Naive thymus-derived CD8-positive, alpha-beta T cell (primary cell): Measurements from ENCODE around the gene CAT. TPM values are rescaled to one million over a fixed set of nuclear protein-coding genes. Genes with fewer than 3 reads are reported as not detected.
A peak's percentile ranks its signal among the peaks of the same experiment; 100 is the strongest.

Experiments used
- ATAC-seq, 2 donors: fragments of 150-1000 bp; cut with Tn5 transposase in 1 of 2; sonication (Bioruptor Pico), chemical (Tn5 transposase) in 1 of 2; 1 replicate in 1 of 2; 2 replicates in 1 of 2; pipeline ENCODE4 v1.10.0; 2021; ENCODE audit warnings: mild to moderate bottlenecking in 2 of 2, moderate library complexity in 2 of 2
- POLR2A ChIA-PET: fragments of 350-600 bp; sonication (Branson Sonifier 250); formaldehyde crosslinking; loops from one replicate; lab custom pipeline; 2021; ENCODE audit warnings: antibody characterized with exemption; lab: Charles Lee
- DNase-seq, 10 donors: peaks; one replicate each; pipeline versions ENCODE4 v3.0.0 to v3.0.0-alpha.2; 2020 to 2022
- H3K27ac Mint-ChIP-seq, 10 donors: one replicate each; pipeline ENCODE4 v1.8.0; 2020 to 2022; ENCODE audit warnings: mild to moderate bottlenecking in 10 of 10, mixed read lengths in 10 of 10, moderate library complexity in 4 of 10, inconsistent platforms in 1 of 10
- H3K27me3 Mint-ChIP-seq, 5 donors: one replicate each; pipeline ENCODE4 v1.8.0; 2021 to 2022; ENCODE audit warnings: mixed read lengths in 5 of 5
- H3K36me3 Mint-ChIP-seq, 3 donors: one replicate each; pipeline ENCODE4 v1.8.0; 2020 to 2022; ENCODE audit warnings: mixed read lengths in 3 of 3, mild to moderate bottlenecking in 2 of 3, inconsistent platforms in 1 of 3
- H3K4me1 Mint-ChIP-seq, 4 donors: one replicate each; pipeline ENCODE4 v1.8.0; 2021 to 2022; ENCODE audit warnings: mixed read lengths in 4 of 4
- H3K4me3 Mint-ChIP-seq, 10 donors: one replicate each; pipeline ENCODE4 v1.8.0; 2020 to 2022; ENCODE audit warnings: mild to moderate bottlenecking in 10 of 10, mixed read lengths in 10 of 10, moderate library complexity in 6 of 10, inconsistent platforms in 1 of 10
- H3K9me3 Mint-ChIP-seq, 9 donors: one replicate each; pipeline ENCODE4 v1.8.0; 2020 to 2022; ENCODE audit warnings: mixed read lengths in 9 of 9, mild to moderate bottlenecking in 3 of 9, inconsistent platforms in 1 of 9, moderate library complexity in 1 of 9
- polyA plus RNA-seq, 3 donors: library from polyadenylated mRNA; unstranded; fragments of 300-500 nt; fragmentation: Illumina TruSeq; gene quantifications; one replicate each; pipeline ENCODE4 v1.2.3, GENCODE V29; 2021
- total RNA-seq, 8 experiments: library from RNA in 2 of 8; stranded (reverse) in 2 of 8; gene quantifications; one replicate each; pipeline ENCODE4 v1.2.3 and lab custom pipeline; 2021 to 2026

The CAT gene
- total and polyA plus RNA-seq, 5 experiments from 2014 or later, result 37.5 to 139 (median 96.3) TPM

GRCh38 chr11:34448223-34448994 lies 9.7 kb downstream of the CAT start:
- peak overlapping the region in 6 of 10 donors; percentile 17 to 77 (median 57) for H3K27ac Mint-ChIP-seq
- ATAC-seq, result no peak
- H3K9me3 Mint-ChIP-seq, result no peaks in the 10 kb centered on the region
- peaks cover 25 to 68% (median 53%) of the 10 kb centered on the region in 4 donors for H3K4me1 Mint-ChIP-seq
- POLR2A ChIA-PET, result interaction anchor here (0.7 kb wide), 1 partner anchor 9 kb away, joined by 3 read pairs; no protein-coding TSS in a partner anchor
- peak overlapping the region in 8 of 10 donors; percentile 26 to 62 (median 32) for H3K4me3 Mint-ChIP-seq
- no peak for DNase-seq
- H3K36me3 Mint-ChIP-seq, result peaks cover 7 to 47% (median 32%) of the 10 kb centered on the region in 3 donors
- no peaks in the 10 kb centered on the region for H3K27me3 Mint-ChIP-seq

GRCh38 chr11:34449013-34449412 lies 10.3 kb downstream of the CAT start:
- Mint-ChIP-seq H3K27ac (peak overlapping the region in 7 of 10 donors; percentile 17 to 77 (median 25)), H3K4me1 (peaks cover 23 to 62% (median 47%) of the 10 kb centered on the region in 4 donors), H3K4me3 (peak overlapping the region in 8 of 10 donors; percentile 26 to 62 (median 32)), H3K27me3 (no peaks in the 10 kb centered on the region), H3K9me3 (no peaks in the 10 kb centered on the region), H3K36me3 (peaks cover 7 to 53% (median 34%) of the 10 kb centered on the region in 3 donors)
- DNase-seq (no peak), ATAC-seq (no peak)
- POLR2A ChIA-PET, result interaction anchor here (0.7 kb wide), 1 partner anchor 10 kb away, joined by 3 read pairs; no protein-coding TSS in a partner anchor

- POLR2A ChIA-PET, result no interaction called here
- Mint-ChIP-seq H3K27ac (no peak overlapping the region), H3K9me3 (no peaks in the 10 kb centered on the region), H3K36me3 (peaks cover 10 to 72% (median 39%) of the 10 kb centered on the region in 3 donors), H3K4me1 (peaks cover 14 to 44% (median 31%) of the 10 kb centered on the region in 4 donors), H3K27me3 (no peaks in the 10 kb centered on the region), H3K4me3 (no peak overlapping the region)
- ATAC-seq (no peak), DNase-seq (no peak)
Measured at GRCh38 chr11:34451053-34451452, 12.3 kb downstream of the CAT start.

GRCh38 chr11:34454308-34455032 lies 15.7 kb downstream of the CAT start:
- H3K4me3 Mint-ChIP-seq, result no peak overlapping the region

GRCh38 chr11:34457607-34458006 lies 18.9 kb downstream of the CAT start:
- Mint-ChIP-seq H3K4me1 (peaks cover 0 to 2% (median 0%) of the 10 kb centered on the region in 4 donors), H3K27me3 (no peaks in the 10 kb centered on the region), H3K27ac (no peak overlapping the region), H3K4me3 (no peak overlapping the region), H3K36me3 (peaks cover 6 to 90% (median 49%) of the 10 kb centered on the region in 3 donors), H3K9me3 (no peaks in the 10 kb centered on the region)
- ATAC-seq, result no peak
- POLR2A ChIA-PET, result no interaction called here
- DNase-seq, result no peak

More at GRCh38 chr11:34454308-34455032, 15.7 kb downstream of the CAT start:
- DNase-seq (no peak), ATAC-seq (no peak)
- POLR2A ChIA-PET, result interaction anchor here (0.6 kb wide), 1 partner anchor 886 kb away, joined by 3 read pairs; no protein-coding TSS in a partner anchor
- no peak overlapping the region for H3K27ac Mint-ChIP-seq
- H3K4me1 Mint-ChIP-seq, result peaks cover under 1 to 11% (median 2%) of the 10 kb centered on the region in 4 donors
- no peaks in the 10 kb centered on the region for H3K27me3 Mint-ChIP-seq
- peaks cover 13 to 94% (median 64%) of the 10 kb centered on the region in 3 donors for H3K36me3 Mint-ChIP-seq
- no peaks in the 10 kb centered on the region for H3K9me3 Mint-ChIP-seq

GRCh38 chr11:34458525-34458924 lies 19.8 kb downstream of the CAT start:
- no peaks in the 10 kb centered on the region for H3K27me3 Mint-ChIP-seq
- DNase-seq (no peak), ATAC-seq (no peak)
- H3K4me1 Mint-ChIP-seq, result peaks cover 0 to 2% (median 0%) of the 10 kb centered on the region in 4 donors
- H3K9me3 Mint-ChIP-seq, result no peaks in the 10 kb centered on the region
- no peak overlapping the region for H3K4me3 Mint-ChIP-seq
- H3K36me3 Mint-ChIP-seq, result peaks cover 10 to 90% (median 49%) of the 10 kb centered on the region in 3 donors
- no peak overlapping the region for H3K27ac Mint-ChIP-seq
- POLR2A ChIA-PET, result no interaction called here

- Mint-ChIP-seq H3K4me3 (no peak overlapping the region), H3K36me3 (peaks cover 15 to 90% (median 54%) of the 10 kb centered on the region in 3 donors), H3K27ac (no peak overlapping the region), H3K4me1 (peaks cover 0 to 2% (median under 1%) of the 10 kb centered on the region in 4 donors), H3K9me3 (no peaks in the 10 kb centered on the region), H3K27me3 (no peaks in the 10 kb centered on the region)
- ATAC-seq (no peak), DNase-seq (no peak)
- POLR2A ChIA-PET, result no interaction called here
Measured at GRCh38 chr11:34459507-34460162, 20.9 kb downstream of the CAT start.

- H3K4me3 Mint-ChIP-seq, result no peak overlapping the region
- POLR2A ChIA-PET, result no interaction called here
- no peaks in the 10 kb centered on the region for H3K9me3 Mint-ChIP-seq
- no peaks in the 10 kb centered on the region for H3K27me3 Mint-ChIP-seq
- no peak overlapping the region for H3K27ac Mint-ChIP-seq
- ATAC-seq (no peak), DNase-seq (no peak)
- H3K4me1 Mint-ChIP-seq, result peaks cover 0 to 3% (median 1%) of the 10 kb centered on the region in 4 donors
- H3K36me3 Mint-ChIP-seq, result peaks cover 15 to 88% (median 59%) of the 10 kb centered on the region in 3 donors
Measured at GRCh38 chr11:34460278-34460677, 21.5 kb downstream of the CAT start.

- no peak for ATAC-seq
- peaks cover 0 to 9% (median 4%) of the 10 kb centered on the region in 9 donors for H3K9me3 Mint-ChIP-seq
- peaks cover 18 to 89% (median 62%) of the 10 kb centered on the region in 3 donors for H3K36me3 Mint-ChIP-seq
- POLR2A ChIA-PET, result no interaction called here
- DNase-seq, result no peak
- H3K27me3 Mint-ChIP-seq, result no peaks in the 10 kb centered on the region
- H3K4me3 Mint-ChIP-seq, result no peak overlapping the region
- peaks cover 0 to 3% (median 1%) of the 10 kb centered on the region in 4 donors for H3K4me1 Mint-ChIP-seq
- H3K27ac Mint-ChIP-seq, result no peak overlapping the region
Measured at GRCh38 chr11:34461215-34461614, 22.5 kb downstream of the CAT start.

- H3K4me1 Mint-ChIP-seq, result peaks cover 0 to 3% (median under 1%) of the 10 kb centered on the region in 4 donors
- ATAC-seq (no peak), DNase-seq (no peak)
- H3K27ac Mint-ChIP-seq, result peak overlapping the region in 4 of 10 donors; percentile 10 to 50 (median 29)
- peaks cover 25 to 81% (median 51%) of the 10 kb centered on the region in 3 donors for H3K36me3 Mint-ChIP-seq
- H3K9me3 Mint-ChIP-seq, result peaks cover 3 to 20% (median 10%) of the 10 kb centered on the region in 9 donors
- POLR2A ChIA-PET, result no interaction called here
- no peaks in the 10 kb centered on the region for H3K27me3 Mint-ChIP-seq
- no peak overlapping the region for H3K4me3 Mint-ChIP-seq
Measured at GRCh38 chr11:34464591-34465051, 25.9 kb downstream of the CAT start.

GRCh38 chr11:34466802-34467488 lies 28.2 kb downstream of the CAT start:
- Mint-ChIP-seq H3K4me1 (peaks cover 0 to 3% (median under 1%) of the 10 kb centered on the region in 4 donors), H3K27me3 (no peaks in the 10 kb centered on the region), H3K9me3 (peaks cover 3 to 20% (median 10%) of the 10 kb centered on the region in 9 donors), H3K27ac (peak overlapping the region in 1 of 10 donors; percentile 40), H3K36me3 (peaks cover 26 to 84% (median 46%) of the 10 kb centered on the region in 3 donors), H3K4me3 (no peak overlapping the region)
- ATAC-seq (no peak), DNase-seq (no peak)
- POLR2A ChIA-PET, result no interaction called here
